Ascending aorta (tissue), 2 donors: ENCODE measurements around the gene TFPI. TPM values are rescaled to one million over a fixed set of nuclear protein-coding genes. Genes with fewer than 3 reads are reported as not detected.

Experiments used
- DNase-seq, 2 donors: peaks; one replicate each; pipeline ENCODE4 v3.0.0-alpha.2; 2019; ENCODE audit warnings: low spot score in 2 of 2
- H3K27ac ChIP-seq, 2 donors: fragments of 200-600 bp; sonication (generic); one replicate each; pipeline ENCODE4 v1.5.1; 2016 to 2017; ENCODE audit warnings: mild to moderate bottlenecking in 1 of 2
- H3K27me3 ChIP-seq: fragments of 200-600 bp; sonication (generic); one replicate; pipeline ENCODE4 v1.5.1; 2017
- H3K36me3 ChIP-seq, 2 donors: fragments of 200-600 bp; sonication (generic); one replicate each; pipeline ENCODE4 v1.5.1; 2016
- H3K4me1 ChIP-seq, 2 donors: fragments of 200-600 bp; sonication (generic); one replicate each; pipeline ENCODE4 v1.5.1; 2016 to 2017; ENCODE audit warnings: mild to moderate bottlenecking in 1 of 2
- H3K4me3 ChIP-seq, 2 donors: fragments of 200-600 bp; sonication (generic); one replicate each; pipeline ENCODE4 v1.5.1; 2016 to 2017; ENCODE audit warnings: mild to moderate bottlenecking in 1 of 2
- H3K9me3 ChIP-seq, 2 donors: fragments of 200-600 bp; sonication (generic); one replicate each; pipeline ENCODE4 v1.5.1; 2016
- intact Hi-C: fragments of 100-400 bp; cut with DNase I; formaldehyde crosslinking; loops from one replicate; pipeline ENCODE4 v1.15.1; 2023
- total RNA-seq: library from RNA; depleted of rRNA; stranded (reverse); fragments of >200 nt; gene quantifications from one replicate; pipeline ENCODE4 v1.1.0, GENCODE V29; 2016
- TF ChIP-seq, protein P1 (sequence below), 3 experiments: fragments of 200-600 bp in 2 of 3; fragments of 450-650 bp in 1 of 3; sonication (generic) in 2 of 3; IDR thresholded peaks; one replicate each; pipeline ENCODE4 v1.5.1; 2016 to 2019; ENCODE audit warnings: antibody characterized with exemption in 3 of 3, mild to moderate bottlenecking in 1 of 3, moderate library complexity in 1 of 3

Gene TFPI
- total RNA-seq, 1 donor from 2014 or later, result 85.6 TPM

DNA sequence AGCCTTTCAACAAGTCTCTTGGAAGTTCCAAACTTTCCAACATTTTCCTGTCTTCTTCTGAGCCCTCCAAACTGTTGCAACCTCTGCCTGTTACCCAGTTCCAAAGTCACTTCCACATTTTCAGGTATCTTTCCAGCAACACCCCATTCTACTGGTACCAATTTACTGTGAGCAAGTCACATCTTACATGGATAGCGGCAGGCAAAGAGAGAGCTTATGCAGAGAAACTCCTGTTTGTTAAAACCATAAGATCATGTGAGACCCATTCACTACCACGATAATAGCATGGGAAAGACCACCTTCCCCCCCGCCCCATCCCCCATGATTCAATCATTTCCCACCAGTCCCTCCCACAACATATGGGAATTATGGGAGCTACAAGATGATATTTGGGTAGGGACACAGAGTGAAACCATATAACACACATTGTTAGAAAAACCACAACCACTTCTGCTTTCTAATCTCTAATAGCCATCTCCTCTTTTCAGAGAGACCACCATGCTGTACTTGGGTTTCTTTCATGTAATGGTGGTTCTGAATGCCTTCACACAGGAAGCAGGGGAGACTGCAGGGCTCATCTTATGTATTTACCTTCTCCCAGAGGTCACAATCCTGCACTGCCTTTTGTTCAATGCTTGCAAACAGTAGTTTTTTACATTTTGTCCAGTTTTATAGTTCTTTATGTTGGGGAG, 60.2 kb downstream of the TFPI start:
- Histone ChIP-seq H3K36me3 (peaks cover 0 to 6% of the 10 kb centered on the region in 2 donors), H3K27me3 (no peaks in the 10 kb centered on the region), H3K9me3 (no peaks in the 10 kb centered on the region), H3K4me3 (no peak overlapping the region), H3K27ac (no peak overlapping the region), H3K4me1 (no peaks in the 10 kb centered on the region)
- TF ChIP-seq, protein P1, sequence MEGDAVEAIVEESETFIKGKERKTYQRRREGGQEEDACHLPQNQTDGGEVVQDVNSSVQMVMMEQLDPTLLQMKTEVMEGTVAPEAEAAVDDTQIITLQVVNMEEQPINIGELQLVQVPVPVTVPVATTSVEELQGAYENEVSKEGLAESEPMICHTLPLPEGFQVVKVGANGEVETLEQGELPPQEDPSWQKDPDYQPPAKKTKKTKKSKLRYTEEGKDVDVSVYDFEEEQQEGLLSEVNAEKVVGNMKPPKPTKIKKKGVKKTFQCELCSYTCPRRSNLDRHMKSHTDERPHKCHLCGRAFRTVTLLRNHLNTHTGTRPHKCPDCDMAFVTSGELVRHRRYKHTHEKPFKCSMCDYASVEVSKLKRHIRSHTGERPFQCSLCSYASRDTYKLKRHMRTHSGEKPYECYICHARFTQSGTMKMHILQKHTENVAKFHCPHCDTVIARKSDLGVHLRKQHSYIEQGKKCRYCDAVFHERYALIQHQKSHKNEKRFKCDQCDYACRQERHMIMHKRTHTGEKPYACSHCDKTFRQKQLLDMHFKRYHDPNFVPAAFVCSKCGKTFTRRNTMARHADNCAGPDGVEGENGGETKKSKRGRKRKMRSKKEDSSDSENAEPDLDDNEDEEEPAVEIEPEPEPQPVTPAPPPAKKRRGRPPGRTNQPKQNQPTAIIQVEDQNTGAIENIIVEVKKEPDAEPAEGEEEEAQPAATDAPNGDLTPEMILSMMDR (IDR thresholded peaks at IDR 0.05), result no peak
- intact Hi-C loops, result loop anchor here (10.0 kb wide), 1 partner anchor 1021 kb away; no protein-coding TSS in a partner anchor
- DNase-seq, result no peak

DNA sequence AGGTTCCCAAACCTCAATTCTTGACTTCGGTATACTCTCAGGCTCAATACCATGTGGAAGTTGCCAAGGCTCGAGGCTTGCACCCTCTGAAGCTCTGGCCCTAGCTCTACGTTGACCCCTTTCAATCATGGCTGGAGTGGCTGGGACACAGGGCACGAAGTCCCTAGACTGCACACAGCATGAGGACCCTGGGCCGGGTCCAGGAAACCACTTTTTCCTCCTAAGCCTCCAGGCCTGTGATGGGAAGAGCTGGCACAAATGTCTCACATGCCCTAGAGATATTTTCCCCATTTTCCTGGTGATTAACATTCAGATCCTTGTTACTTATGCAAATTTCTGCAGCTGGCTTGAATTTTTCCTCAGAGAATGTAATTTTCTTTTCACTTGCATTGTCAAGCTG, 61.1 kb downstream of the TFPI start:
- TF ChIP-seq, protein P1 (IDR thresholded peaks at IDR 0.05), result no peak

DNA sequence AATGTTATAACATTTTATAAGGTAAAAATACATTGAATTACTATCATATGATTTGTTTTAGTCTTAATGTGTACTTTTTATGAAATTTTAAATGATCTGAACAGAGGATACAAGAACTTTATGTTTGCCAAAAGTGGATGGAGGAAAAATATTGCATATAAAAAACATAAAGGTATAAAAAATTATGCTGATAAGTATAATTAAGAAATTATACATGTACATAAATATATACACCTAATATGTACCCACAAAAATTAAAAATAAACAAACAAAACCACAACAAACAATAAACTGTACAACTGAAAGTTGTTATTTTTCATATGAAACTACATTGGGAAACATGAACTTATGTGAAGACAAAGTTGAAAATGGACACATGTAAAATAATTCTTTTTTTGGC, 68.0 kb downstream of the TFPI start:
- H3K9me3 ChIP-seq, result no peaks in the 10 kb centered on the region
- intact Hi-C loops, result no loop called here
- H3K4me3 ChIP-seq, result no peak overlapping the region
- H3K27ac ChIP-seq, result no peak overlapping the region
- no peak for DNase-seq
- TF ChIP-seq, protein P1 (IDR thresholded peaks at IDR 0.05), result no peak
- no peaks in the 10 kb centered on the region for H3K36me3 ChIP-seq
- H3K4me1 ChIP-seq, result no peaks in the 10 kb centered on the region
- no peaks in the 10 kb centered on the region for H3K27me3 ChIP-seq

More for the DNA sequence above, 61.1 kb downstream of the TFPI start:
- Histone ChIP-seq H3K4me3 (no peak overlapping the region), H3K27ac (no peak overlapping the region), H3K4me1 (no peaks in the 10 kb centered on the region), H3K36me3 (peaks cover 0 to 6% of the 10 kb centered on the region in 2 donors), H3K27me3 (no peaks in the 10 kb centered on the region), H3K9me3 (no peaks in the 10 kb centered on the region)
- DNase-seq, result no peak
- intact Hi-C loops, result loop anchor here (10.0 kb wide), 1 partner anchor 1022 kb away; no protein-coding TSS in a partner anchor

DNA sequence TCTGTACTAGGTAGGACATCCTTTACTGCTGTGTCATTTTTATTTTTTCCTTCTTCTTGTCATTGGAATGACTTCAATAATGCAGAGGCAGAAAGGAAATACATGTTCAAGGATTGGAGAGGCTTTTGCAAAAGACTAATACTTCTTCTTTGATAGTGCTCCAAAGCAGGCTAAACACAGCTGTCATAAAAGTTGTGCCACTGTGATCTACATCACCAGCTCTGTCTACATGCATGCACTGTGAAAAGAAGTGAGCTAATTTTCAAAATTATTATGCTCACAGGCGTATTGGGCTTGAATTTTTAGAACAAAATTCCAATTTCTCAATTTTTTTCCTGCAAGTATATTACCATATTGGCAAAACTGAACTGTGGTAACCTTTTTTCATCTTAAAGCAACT, 68.7 kb downstream of the TFPI start:
- TF ChIP-seq, protein P1 (IDR thresholded peaks at IDR 0.05), result no peak
- no peak overlapping the region for H3K4me3 ChIP-seq
- intact Hi-C loops, result no loop called here

DNA sequence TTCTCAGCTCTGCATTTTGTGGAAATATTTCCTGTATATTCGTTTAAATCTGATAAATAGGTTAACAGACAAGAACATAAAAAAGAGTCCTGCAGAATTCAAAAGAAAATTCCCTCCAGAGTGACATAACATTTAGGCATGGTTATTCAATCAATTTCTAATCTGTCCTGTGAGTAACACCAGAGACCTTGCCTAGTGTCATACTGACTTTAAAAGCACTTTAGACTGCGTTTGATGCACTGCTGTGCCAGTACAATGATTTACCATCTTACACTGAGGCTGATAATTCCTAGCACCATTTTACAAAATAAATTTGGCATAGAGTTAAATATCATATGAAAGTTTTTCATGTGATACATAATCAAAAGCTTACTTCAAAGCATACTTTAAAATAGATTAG, 70.7 kb downstream of the TFPI start:
- TF ChIP-seq, protein P1 (IDR thresholded peaks at IDR 0.05), result no peak
- no peak for DNase-seq
- H3K4me1 ChIP-seq, result no peaks in the 10 kb centered on the region
- intact Hi-C loops, result no loop called here
- H3K4me3 ChIP-seq, result no peak overlapping the region
- no peak overlapping the region for H3K27ac ChIP-seq
- H3K9me3 ChIP-seq, result no peaks in the 10 kb centered on the region
- H3K36me3 ChIP-seq, result no peaks in the 10 kb centered on the region
- no peaks in the 10 kb centered on the region for H3K27me3 ChIP-seq

More for the DNA sequence above, 68.7 kb downstream of the TFPI start:
- Histone ChIP-seq H3K27ac (no peak overlapping the region), H3K36me3 (no peaks in the 10 kb centered on the region), H3K27me3 (no peaks in the 10 kb centered on the region), H3K9me3 (no peaks in the 10 kb centered on the region), H3K4me1 (no peaks in the 10 kb centered on the region)
- DNase-seq, result no peak
